HepG2 (cell line): Measurements from ENCODE around the gene QRSL1. TPM values are rescaled to one million over a fixed set of nuclear protein-coding genes. Genes with fewer than 3 reads are reported as not detected.

Experiments used
- ATAC-seq: fragments of 200-7000 bp; cut with Tn5 transposase; 3 replicates; pipeline ENCODE4 v1.9.1; 2020; ENCODE audit warnings: mild to moderate bottlenecking, moderate library complexity
- BruUV-seq: library from RNA; stranded (reverse); fragments of 400-500 nt; replicated peaks from 2 replicates; lab custom pipeline; 2021; lab: Mats Ljungman, UMichigan
- CTCF ChIA-PET: fragments of 300-600 bp; formaldehyde crosslinking; extraction: SDS; loops from one replicate; lab custom pipeline; 2021; ENCODE audit warnings: low total read pairs, inconsistent platforms, low intra/inter-chr PET ratio; lab: Yijun Ruan, JAX
- POLR2A ChIA-PET: fragments of 350-600 bp; sonication (Branson Sonifier 250); formaldehyde crosslinking; loops from one replicate; lab custom pipeline; 2020; ENCODE audit warnings: antibody characterized with exemption, inconsistent platforms; lab: Yijun Ruan, JAX
- DNase-seq: peaks from one replicate; pipeline ENCODE4 v3.0.0-alpha.2; 2015; ENCODE audit warnings: low spot score
- FAIRE-seq: peaks from 3 replicates; lab custom pipeline; 2011; peaks lifted over from hg19 to GRCh38; lab: Jason Lieb, UNC
- H2AFZ ChIP-seq: one replicate; pipeline ENCODE4 v1.6.1; 2011; ENCODE audit warnings: low read length, inconsistent platforms
- H3K27ac ChIP-seq: fragments of 300-600 bp; 3 replicates; pipeline ENCODE4 v1.8.0; 2011; ENCODE audit warnings: mixed run types, mild to moderate bottlenecking, mixed read lengths, low read length, inconsistent platforms; ENCODE audit not compliant: insufficient read depth; ENCODE audit errors: extremely low read length
- H3K27me3 ChIP-seq, 2 experiments: fragments of 200-600 bp in 1 of 2; 2 replicates in 1 of 2; 3 replicates in 1 of 2; pipeline versions ENCODE4 v1.6.0 to v1.8.0; 2011; ENCODE audit warnings: low read length in 2 of 2, mild to moderate bottlenecking in 2 of 2, moderate library complexity in 2 of 2, inconsistent platforms in 1 of 2; ENCODE audit not compliant: insufficient read depth in 2 of 2, control insufficient read depth in 1 of 2
- H3K36me3 ChIP-seq, 2 experiments: fragments of 200-600 bp in 1 of 2; replicated peaks in 1 of 2; 2 replicates in 1 of 2; 3 replicates in 1 of 2; pipeline versions ENCODE4 v1.5.1 to v1.8.0; 2011; ENCODE audit warnings: low read length in 2 of 2, inconsistent platforms in 1 of 2; ENCODE audit not compliant: insufficient read depth in 2 of 2, control insufficient read depth in 1 of 2
- H3K4me1 ChIP-seq: 2 replicates; pipeline ENCODE4 v1.5.1; 2012; ENCODE audit warnings: low read length, inconsistent platforms; ENCODE audit not compliant: insufficient read depth
- H3K4me2 ChIP-seq: 2 replicates; pipeline ENCODE4 v1.6.0; 2011; ENCODE audit warnings: low read depth, low read length, inconsistent platforms
- H3K4me3 ChIP-seq, 3 experiments: fragments of 200-600 bp in 1 of 3; sonication (generic), shearing (Covaris generic) in 1 of 3; replicated peaks in 1 of 3; 2 replicates each; pipeline ENCODE4 v1.5.1; 2011 to 2016; ENCODE audit warnings: low read length in 3 of 3, inconsistent platforms in 2 of 3, low read depth in 2 of 3, mild to moderate bottlenecking in 2 of 3, control low read depth in 1 of 3, mixed read lengths in 1 of 3; ENCODE audit not compliant: insufficient read depth in 1 of 3
- H3K79me2 ChIP-seq: one replicate; pipeline ENCODE4 v1.6.1; 2011; ENCODE audit warnings: low read length, inconsistent platforms; ENCODE audit not compliant: insufficient read depth
- H3K9ac ChIP-seq: 2 replicates; pipeline ENCODE4 v1.6.0; 2011; ENCODE audit warnings: mild to moderate bottlenecking, low read depth, low read length, inconsistent platforms; ENCODE audit not compliant: insufficient read depth
- H3K9me3 ChIP-seq: 2 replicates; pipeline ENCODE4 v1.5.1; 2012; ENCODE audit warnings: mild to moderate bottlenecking, low read length
- H4K20me1 ChIP-seq: 2 replicates; pipeline ENCODE4 v1.6.0; 2011; ENCODE audit warnings: inconsistent platforms, mild to moderate bottlenecking, low read length, moderate library complexity; ENCODE audit not compliant: insufficient read depth
- ADNP ChIP-seq: sonication (generic); formaldehyde crosslinking; IDR thresholded peaks from 2 replicates; pipeline ENCODE4 v1.4.0; 2020; ENCODE audit warnings: missing genetic modification reagents
- ARNT2 ChIP-seq: sonication (generic); formaldehyde crosslinking; IDR thresholded peaks from 2 replicates; pipeline ENCODE4 v1.8.0; 2022; ENCODE audit warnings: mild to moderate bottlenecking, low read depth, missing genetic modification reagents, moderate library complexity
- CHD4 ChIP-seq: fragments of 200-600 bp; sonication (generic); IDR thresholded peaks from 2 replicates; pipeline ENCODE4 v1.7.0; 2017; ENCODE audit warnings: mild to moderate bottlenecking, low read length, borderline replicate concordance
- HOXA5 ChIP-seq: sonication (generic); formaldehyde crosslinking; IDR thresholded peaks from 2 replicates; pipeline ENCODE4 v1.4.0; 2020; ENCODE audit warnings: missing genetic modification reagents
- KLF11 ChIP-seq: IDR thresholded peaks from 2 replicates; pipeline ENCODE4 v1.6.1; 2016; ENCODE audit warnings: missing compliant biosample characterization
- MIER2 ChIP-seq: IDR thresholded peaks from 2 replicates; pipeline ENCODE4 v1.6.1; 2016; ENCODE audit warnings: missing biosample characterization, missing genetic modification reagents
- MYNN ChIP-seq: sonication (generic); formaldehyde crosslinking; IDR thresholded peaks from 2 replicates; pipeline ENCODE4 v1.4.0; 2020; ENCODE audit warnings: mild to moderate bottlenecking, low read depth, missing genetic modification reagents
- PRMT3 ChIP-seq: sonication (generic); formaldehyde crosslinking; IDR thresholded peaks from 2 replicates; pipeline ENCODE4 v1.8.1; 2022; ENCODE audit warnings: low read depth, mild to moderate bottlenecking, moderate library complexity, missing genetic modification reagents, borderline replicate concordance
- RFXANK ChIP-seq: IDR thresholded peaks from 2 replicates; pipeline ENCODE4 v1.6.1; 2016
- SALL1 ChIP-seq: sonication (generic); formaldehyde crosslinking; IDR thresholded peaks from 2 replicates; pipeline ENCODE4 v1.8.0; 2022; ENCODE audit warnings: mild to moderate bottlenecking, missing genetic modification reagents
- SP1 ChIP-seq, 2 experiments: fragments of 450-650 bp in 1 of 2; sonication (generic) in 1 of 2; formaldehyde crosslinking in 1 of 2; IDR thresholded peaks; 2 replicates each; pipeline versions ENCODE4 v1.4.0 to v1.6.1; 2016 to 2020; ENCODE audit warnings: missing genetic modification reagents in 1 of 2
- TBL1XR1 ChIP-seq: fragments of 150-350 bp; IDR thresholded peaks from 2 replicates; pipeline ENCODE4 v1.6.1; 2014; ENCODE audit warnings: borderline replicate concordance, low read length; ENCODE audit not compliant: partially characterized antibody
- YEATS4 ChIP-seq: sonication (generic); formaldehyde crosslinking; IDR thresholded peaks from 2 replicates; pipeline ENCODE4 v1.4.0; 2020; ENCODE audit warnings: missing genetic modification reagents, borderline replicate concordance
- ZFP1 ChIP-seq: IDR thresholded peaks from 2 replicates; pipeline ENCODE4 v1.6.1; 2016
- ZFYVE20 ChIP-seq: sonication (generic); formaldehyde crosslinking; IDR thresholded peaks from 2 replicates; pipeline ENCODE4 v1.8.0; 2023; ENCODE audit warnings: low read depth, mild to moderate bottlenecking, moderate library complexity, missing genetic modification reagents, borderline replicate concordance
- ZNF549 ChIP-seq: sonication (generic); formaldehyde crosslinking; IDR thresholded peaks from 2 replicates; pipeline ENCODE4 v1.5.0; 2020; ENCODE audit warnings: missing genetic modification reagents
- ZNF562 ChIP-seq: sonication (generic); formaldehyde crosslinking; IDR thresholded peaks from 2 replicates; pipeline ENCODE4 v1.8.0; 2022; ENCODE audit warnings: missing genetic modification reagents, borderline replicate concordance
- ZNF563 ChIP-seq: sonication (generic); formaldehyde crosslinking; IDR thresholded peaks from 2 replicates; pipeline ENCODE4 v1.8.0; 2022; ENCODE audit warnings: mild to moderate bottlenecking, moderate library complexity, missing genetic modification reagents
- ZNF703 ChIP-seq: sonication (generic); formaldehyde crosslinking; IDR thresholded peaks from 2 replicates; pipeline ENCODE4 v1.5.1; 2020; ENCODE audit warnings: missing genetic modification reagents, mild to moderate bottlenecking, moderate library complexity, borderline replicate concordance
- ZNF775 ChIP-seq: sonication (generic); formaldehyde crosslinking; IDR thresholded peaks from 2 replicates; pipeline ENCODE4 v1.4.0; 2020; ENCODE audit warnings: missing genetic modification reagents, mild to moderate bottlenecking, moderate library complexity, borderline replicate concordance
- WGBS: methylation state at CpG from one replicate; pipeline ENCODE4 v1.1.6; 2017; ENCODE audit warnings: low lambda C conversion rate; 5-methylcytosine and 5-hydroxymethylcytosine counted together
- in situ Hi-C: cut with HindIII; loops from 2 replicates; pipeline ENCODE4 v1.10.0; 2017; ENCODE audit warnings: low pct_unique_long_range_greater_than_20kb; ENCODE audit not compliant: extremely low pct_ligation_motif_present
- intact Hi-C: fragments of 100-400 bp; cut with micrococcal nuclease; formaldehyde crosslinking; loops from one replicate; pipeline ENCODE4 v1.10.0; 2022; ENCODE audit not compliant: unreplicated experiment
- polyA plus RNA-seq, 8 experiments: library from polyadenylated mRNA; depleted of rRNA in 3 of 8; stranded (reverse) in 7 of 8; unstranded in 1 of 8; fragments of >200 nt; fragmentation: Illumina TruSeq in 4 of 8; extraction: Trizol in 4 of 8; gene quantifications; 2 replicates each; pipeline versions ENCODE4 v1.2.1 to v1.2.3, GENCODE V29; 2011 to 2016; ENCODE audit warnings: low read depth in 4 of 8, missing spikeins in 1 of 8, mixed read lengths in 1 of 8; ENCODE audit not compliant: insufficient read depth in 1 of 8
- total RNA-seq, 5 experiments: library from RNA; depleted of rRNA; stranded (reverse); fragments of >200 nt; fragmentation: Illumina TruSeq; extraction: Trizol; gene quantifications; 2 replicates each; pipeline ENCODE4 v1.2.3, GENCODE V29; 2016; ENCODE audit warnings: low read depth in 1 of 5
- TF ChIP-seq, protein P1 (sequence below): sonication (generic); formaldehyde crosslinking; IDR thresholded peaks from 2 replicates; pipeline ENCODE4 v1.4.0; 2020; ENCODE audit warnings: missing genetic modification reagents

QRSL1 gene
- total and polyA plus RNA-seq, 2 of the 13 experiments (the other 11 are each of a cell fraction or from before 2014, with no cell fraction given) = 8.2 to 22.3 TPM

DNA sequence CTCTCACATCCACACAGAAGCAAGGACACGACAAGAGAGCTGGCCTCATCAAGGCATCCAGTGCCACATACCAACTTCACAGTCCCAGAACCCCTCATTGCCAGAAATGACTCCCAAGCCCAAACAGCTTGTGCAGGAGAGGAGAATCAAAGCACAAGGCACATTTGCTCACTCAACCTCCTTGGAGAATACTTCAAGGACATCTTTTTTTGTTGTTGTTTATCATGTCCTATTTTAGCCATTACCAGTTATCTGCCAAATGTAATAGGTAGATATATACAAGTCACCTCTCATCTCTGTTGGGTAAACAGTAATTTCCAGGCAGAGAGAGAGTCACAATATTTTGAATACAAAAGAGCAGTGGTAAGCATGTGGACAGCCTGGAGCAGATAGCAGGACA is 47.9 kb upstream of the QRSL1 start (continued):
- TF ChIP-seq HOXA5 (CRISPR knock-in tag) (no peak), SALL1 (CRISPR knock-in tag) (no peak), ARNT2 (no peak)
- TF ChIP-seq, protein P1, sequence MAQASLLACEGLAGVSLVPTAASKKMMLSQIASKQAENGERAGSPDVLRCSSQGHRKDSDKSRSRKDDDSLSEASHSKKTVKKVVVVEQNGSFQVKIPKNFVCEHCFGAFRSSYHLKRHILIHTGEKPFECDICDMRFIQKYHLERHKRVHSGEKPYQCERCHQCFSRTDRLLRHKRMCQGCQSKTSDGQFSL (CRISPR knock-in tag) = no peak

DNA sequence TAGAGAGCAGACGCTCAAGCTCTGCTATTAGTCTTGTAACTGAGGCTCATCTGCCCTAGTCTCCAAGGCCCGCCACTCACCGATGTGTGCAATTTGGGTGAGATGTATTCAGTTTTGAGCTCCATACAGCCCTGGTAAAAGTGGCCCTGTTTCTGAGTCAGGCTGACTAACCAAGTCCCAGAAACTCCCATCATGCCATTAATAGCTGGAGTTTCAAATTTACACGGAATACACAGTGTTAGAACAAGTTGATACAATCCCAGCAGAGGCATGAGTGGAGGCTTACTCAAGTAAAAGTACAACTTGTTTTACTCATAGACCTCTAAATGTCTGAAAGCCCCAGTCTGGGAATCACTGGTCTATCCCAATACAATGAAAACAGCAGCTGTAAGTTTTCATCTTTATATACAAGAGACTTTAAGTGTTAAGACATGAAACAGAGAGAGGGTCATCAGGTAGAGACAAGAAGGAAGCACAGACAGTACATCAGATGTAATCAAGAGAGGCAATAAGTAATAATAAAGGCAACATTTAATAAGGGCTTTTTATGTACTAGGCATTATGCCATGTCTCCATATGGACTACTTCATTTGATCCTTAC is 42.5 kb upstream of the QRSL1 start:
- Histone ChIP-seq H2AFZ (no peak overlapping the region), H3K9ac (no peak overlapping the region), H3K27ac (no peak overlapping the region), H3K4me1 (no peaks in the 10 kb centered on the region), H3K36me3 (peaks cover 2 to 15% of the 10 kb centered on the region in 2 experiments; a peak in 4 of 5 replicates), H3K9me3 (no peaks in the 10 kb centered on the region), H3K79me2 (no peaks in the 10 kb centered on the region), H3K4me2 (no peak overlapping the region), H4K20me1 (no peaks in the 10 kb centered on the region), H3K27me3 (no peaks in the 10 kb centered on the region), H3K4me3 (no peak overlapping the region)
- in situ Hi-C loops = no loop called here
- DNase-seq (no peak), FAIRE-seq (no peak), ATAC-seq (no peak)
- WGBS = 100% methylated on average over 4 of the region's 4 CpGs
- ChIA-PET POLR2A (no interaction called here), CTCF (no interaction called here)
- intact Hi-C loops = no loop called here
- BruUV-seq = no TSS peak
- no peak for TF ChIP-seq MIER2 (CRISPR knock-in tag)
- no peak for TF ChIP-seq YEATS4 (CRISPR knock-in tag)
- no peak for TF ChIP-seq MYNN (CRISPR knock-in tag)
- TF ChIP-seq ZNF562 (CRISPR knock-in tag) = no peak
- no peak for TF ChIP-seq ADNP (CRISPR knock-in tag)
- no peak for TF ChIP-seq HOXA5 (CRISPR knock-in tag)
- TF ChIP-seq RFXANK (CRISPR knock-in tag) = no peak
- no peak for TF ChIP-seq CHD4
- no peak for TF ChIP-seq ZNF549
- no peak for TF ChIP-seq TBL1XR1
- TF ChIP-seq SP1 (IDR thresholded peaks at IDR 0.05) = no peak
- TF ChIP-seq SP1 (CRISPR knock-in tag; IDR thresholded peaks at IDR 0.05) = no peak
- TF ChIP-seq ZFYVE20 (CRISPR knock-in tag) = no peak
- TF ChIP-seq PRMT3 (CRISPR knock-in tag) = no peak
- TF ChIP-seq ZNF703 (CRISPR knock-in tag) = no peak
- TF ChIP-seq ZNF775 (CRISPR knock-in tag) = no peak
- TF ChIP-seq ZFP1 (CRISPR knock-in tag) = no peak
- no peak for TF ChIP-seq ZNF563 (CRISPR knock-in tag)
- TF ChIP-seq KLF11 = no peak
